IMR-90 (cell line): ENCODE data around the gene TTF1. TPM values are rescaled to one million over a fixed set of nuclear protein-coding genes. Genes with fewer than 3 reads are reported as not detected.

Experiments used
- ATAC-seq: fragments of 200-7000 bp; cut with Tn5 transposase; 2 replicates; pipeline ENCODE4 v1.9.1; 2020; ENCODE audit warnings: low read depth, mild to moderate bottlenecking, moderate library complexity
- BruUV-seq: library from RNA; stranded (reverse); fragments of 400-500 nt; replicated peaks from 2 replicates; lab custom pipeline; 2021; lab: Mats Ljungman, UMichigan
- CTCF ChIA-PET: fragments of 300-600 bp; formaldehyde crosslinking; extraction: SDS; loops from one replicate; lab custom pipeline; 2021; ENCODE audit warnings: antibody characterized with exemption; lab: Yijun Ruan, JAX
- POLR2A ChIA-PET: fragments of 300-600 bp; sonication (Branson Sonifier 250); formaldehyde crosslinking; loops from one replicate; lab custom pipeline; 2022; ENCODE audit warnings: antibody characterized with exemption; ENCODE audit not compliant: unreplicated experiment; lab: Charles Lee
- DNase-seq: peaks from one replicate; pipeline ENCODE4 v3.0.0; 2013
- H2AFZ ChIP-seq: replicated peaks from 2 replicates; pipeline ENCODE3; 2013; ENCODE audit warnings: low read length, mild to moderate bottlenecking; ENCODE audit not compliant: poor library complexity
- H2AK5ac ChIP-seq: 2 replicates; pipeline ENCODE4 v1.6.1; 2013; ENCODE audit warnings: low read depth, low read length, inconsistent platforms
- H2AK9ac ChIP-seq: replicated peaks from 2 replicates; pipeline ENCODE3; 2013; ENCODE audit warnings: mild to moderate bottlenecking, low read depth, low read length, moderate library complexity; ENCODE audit not compliant: poor library complexity
- H2BK120ac ChIP-seq: 2 replicates; pipeline ENCODE4 v1.6.1; 2013; ENCODE audit warnings: low read depth, low read length, inconsistent platforms
- H2BK15ac ChIP-seq: 3 replicates; pipeline ENCODE4 v1.6.1; 2013; ENCODE audit warnings: low read depth, low read length, inconsistent platforms
- H2BK20ac ChIP-seq: 2 replicates; pipeline ENCODE4 v1.6.1; 2013; ENCODE audit warnings: low read depth, mild to moderate bottlenecking, inconsistent platforms, low read length, moderate library complexity
- H2BK5ac ChIP-seq: 2 replicates; pipeline ENCODE4 v1.6.1; 2013; ENCODE audit warnings: mild to moderate bottlenecking, low read depth, low read length, inconsistent platforms; ENCODE audit not compliant: poor library complexity, severe bottlenecking
- H3K14ac ChIP-seq: replicated peaks from 2 replicates; pipeline ENCODE4 v1.6.1; 2013; ENCODE audit warnings: low read depth, low read length, inconsistent platforms
- H3K18ac ChIP-seq: 2 replicates; pipeline ENCODE4 v1.6.1; 2013; ENCODE audit warnings: low read depth, low read length, control low read depth
- H3K23ac ChIP-seq: 2 replicates; pipeline ENCODE4 v1.6.1; 2013; ENCODE audit warnings: low read depth, low read length, inconsistent platforms
- H3K27ac ChIP-seq: 2 replicates; pipeline ENCODE4 v1.5.1; 2013; ENCODE audit warnings: mild to moderate bottlenecking, control low read depth, low read length; ENCODE audit not compliant: insufficient read depth
- H3K27me3 ChIP-seq: 2 replicates; pipeline ENCODE4 v1.6.1; 2013; ENCODE audit warnings: low read length; ENCODE audit not compliant: control insufficient read depth, insufficient read depth
- H3K36me3 ChIP-seq: 2 replicates; pipeline ENCODE4 v1.6.1; 2013; ENCODE audit warnings: low read length, mixed read lengths; ENCODE audit not compliant: control insufficient read depth, insufficient read depth
- H3K4ac ChIP-seq: 2 replicates; pipeline ENCODE4 v1.6.1; 2013; ENCODE audit warnings: low read depth, low read length, inconsistent platforms
- H3K4me1 ChIP-seq: 2 replicates; pipeline ENCODE4 v1.6.1; 2013; ENCODE audit warnings: low read length, mixed read lengths; ENCODE audit not compliant: control insufficient read depth, insufficient read depth
- H3K4me2 ChIP-seq: 2 replicates; pipeline ENCODE4 v1.6.1; 2013; ENCODE audit warnings: low read depth, mild to moderate bottlenecking, control low read depth, low read length, moderate library complexity
- H3K4me3 ChIP-seq: 2 replicates; pipeline ENCODE4 v1.5.1; 2013; ENCODE audit warnings: low read depth, mild to moderate bottlenecking, control low read depth, low read length, moderate library complexity; ENCODE audit not compliant: insufficient read depth
- H3K56ac ChIP-seq: 2 replicates; pipeline ENCODE4 v1.6.1; 2013; ENCODE audit warnings: low read length, inconsistent platforms; ENCODE audit not compliant: insufficient read depth; ENCODE audit errors: extremely low read depth
- H3K79me1 ChIP-seq, 2 experiments: 2 replicates each; pipeline ENCODE4 v1.6.1; 2013; ENCODE audit warnings: low read length in 2 of 2, inconsistent platforms in 1 of 2, low read depth in 1 of 2
- H3K9ac ChIP-seq: 2 replicates; pipeline ENCODE4 v1.6.1; 2013; ENCODE audit warnings: low read depth, low read length, control low read depth
- H3K9me1 ChIP-seq: 2 replicates; pipeline ENCODE4 v1.6.1; 2013; ENCODE audit warnings: low read length, inconsistent platforms; ENCODE audit not compliant: insufficient read depth
- H3K9me3 ChIP-seq: 2 replicates; pipeline ENCODE4 v1.6.1; 2013; ENCODE audit warnings: low read length; ENCODE audit not compliant: control insufficient read depth, insufficient read depth
- H4K20me1 ChIP-seq: 2 replicates; pipeline ENCODE4 v1.6.1; 2013; ENCODE audit warnings: low read length, inconsistent platforms; ENCODE audit not compliant: insufficient read depth
- H4K5ac ChIP-seq: 2 replicates; pipeline ENCODE4 v1.6.1; 2013; ENCODE audit warnings: mild to moderate bottlenecking, low read depth, low read length, control low read depth
- H4K8ac ChIP-seq, 2 experiments: 2 replicates each; pipeline ENCODE4 v1.6.1; 2013; ENCODE audit warnings: low read depth in 2 of 2, low read length in 2 of 2, control low read depth in 1 of 2, inconsistent platforms in 1 of 2
- H4K91ac ChIP-seq: 2 replicates; pipeline ENCODE4 v1.6.1; 2013; ENCODE audit warnings: low read depth, low read length, inconsistent platforms; ENCODE audit not compliant: insufficient read depth
- BHLHE40 ChIP-seq: fragments of 150-350 bp; IDR thresholded peaks from 2 replicates; pipeline ENCODE4 v1.6.1; 2016; ENCODE audit warnings: mild to moderate bottlenecking, low read depth, low read length
- MAFK ChIP-seq: IDR thresholded peaks from 2 replicates; pipeline ENCODE4 v1.6.1; 2012; ENCODE audit warnings: low read depth, low read length, improper control_type of control experiment
- MXI1 ChIP-seq: IDR thresholded peaks from 2 replicates; pipeline ENCODE4 v1.6.1; 2012; ENCODE audit warnings: low read depth, mild to moderate bottlenecking, low read length, moderate library complexity, borderline replicate concordance
- NFE2L2 ChIP-seq: fragments of 150-350 bp; IDR thresholded peaks from 2 replicates; pipeline ENCODE4 v1.6.1; 2016; ENCODE audit warnings: low read depth, mild to moderate bottlenecking, low read length
- POLR2A ChIP-seq: IDR thresholded peaks from 2 replicates; pipeline ENCODE4 v1.6.1; 2012; ENCODE audit warnings: mild to moderate bottlenecking, low read depth, low read length
- RAD21 ChIP-seq: IDR thresholded peaks from 2 replicates; pipeline ENCODE4 v1.6.1; 2012; ENCODE audit warnings: low read length, improper control_type of control experiment
- RCOR1 ChIP-seq: IDR thresholded peaks from 2 replicates; pipeline ENCODE4 v1.6.1; 2012; ENCODE audit warnings: mild to moderate bottlenecking, low read length, improper control_type of control experiment; ENCODE audit not compliant: insufficient replicate concordance
- RFX5 ChIP-seq: IDR thresholded peaks from 2 replicates; pipeline ENCODE4 v1.8.0; 2012; ENCODE audit warnings: low read depth, mild to moderate bottlenecking, low read length, moderate library complexity
- WGBS, 2 experiments: methylation state at CpG; one replicate each; pipeline versions ENCODE4 v1.1.5 to v1.1.7; 2013; ENCODE audit warnings: missing lambda C conversion rate in 2 of 2; ENCODE audit not compliant: insufficient read length in 1 of 2; ENCODE audit errors: extremely low coverage in 2 of 2; 5-methylcytosine and 5-hydroxymethylcytosine counted together
- dilution Hi-C: fragments of 300-500 bp; cut with HindIII; formaldehyde crosslinking; loops from one replicate; pipeline ENCODE4 v1.14.3; 2018; ENCODE audit warnings: low sequenced_read_pairs; ENCODE audit not compliant: unreplicated experiment
- in situ Hi-C: fragments of 300-500 bp; cut with MboI; formaldehyde crosslinking; loops from 3 replicates; pipeline ENCODE4 v1.14.3; 2019; ENCODE audit warnings: low sequenced_read_pairs, inconsistent platforms, mixed read lengths
- intact Hi-C: fragments of 100-400 bp; cut with micrococcal nuclease; formaldehyde crosslinking; loops from 2 replicates; pipeline ENCODE4 v1.10.0; 2022
- polyA plus RNA-seq, 3 experiments: library from polyadenylated mRNA; depleted of rRNA; stranded (reverse); fragments of >200 nt; gene quantifications; 2 replicates each; pipeline ENCODE4 v1.2.3, GENCODE V29; 2012; ENCODE audit warnings: low replicate concordance in 1 of 3
- total RNA-seq: library from RNA; depleted of rRNA; stranded (reverse); fragments of >200 nt; gene quantifications from 2 replicates; pipeline ENCODE4 v1.2.3, GENCODE V29; 2012
- TF ChIP-seq, protein P1 (sequence below): conservative IDR thresholded peaks from 2 replicates; pipeline ENCODE4 v1.5.1; 2012; ENCODE audit warnings: mild to moderate bottlenecking, low read depth, low read length, improper control_type of control experiment

TTF1 gene
- total and polyA plus RNA-seq, 2 of the 4 experiments (the other 2 are of a cell fraction) = 6.5 to 12.0 TPM

GRCh38 chr9:132413926-132414325 is 7.3 kb upstream of the TTF1 start:
- no peak for DNase-seq
- no peak overlapping the region for H2AK9ac ChIP-seq
- ChIA-PET POLR2A (no interaction called here), CTCF (no interaction called here)
- no peak overlapping the region for H2BK5ac ChIP-seq
- H3K4me2 ChIP-seq = no peak overlapping the region
- no peak overlapping the region for H3K14ac ChIP-seq
- no peak overlapping the region for H2BK120ac ChIP-seq
- no peak overlapping the region for H4K91ac ChIP-seq
- H3K79me1 ChIP-seq = no peaks in the 10 kb centered on the region
- intact Hi-C loops = loop anchor here (10.0 kb wide), 3 partner anchors 91 to 491 kb away; no protein-coding TSS in a partner anchor
- dilution Hi-C loops = no loop called here
- no peaks in the 10 kb centered on the region for H3K4me1 ChIP-seq
- H3K36me3 ChIP-seq = no peaks in the 10 kb centered on the region
- no peak overlapping the region for H3K4me3 ChIP-seq
- TF ChIP-seq POLR2A = no peak
- TF ChIP-seq RAD21 = no peak
- no peak for TF ChIP-seq MAFK
- TF ChIP-seq BHLHE40 = no peak
- TF ChIP-seq, protein P1, sequence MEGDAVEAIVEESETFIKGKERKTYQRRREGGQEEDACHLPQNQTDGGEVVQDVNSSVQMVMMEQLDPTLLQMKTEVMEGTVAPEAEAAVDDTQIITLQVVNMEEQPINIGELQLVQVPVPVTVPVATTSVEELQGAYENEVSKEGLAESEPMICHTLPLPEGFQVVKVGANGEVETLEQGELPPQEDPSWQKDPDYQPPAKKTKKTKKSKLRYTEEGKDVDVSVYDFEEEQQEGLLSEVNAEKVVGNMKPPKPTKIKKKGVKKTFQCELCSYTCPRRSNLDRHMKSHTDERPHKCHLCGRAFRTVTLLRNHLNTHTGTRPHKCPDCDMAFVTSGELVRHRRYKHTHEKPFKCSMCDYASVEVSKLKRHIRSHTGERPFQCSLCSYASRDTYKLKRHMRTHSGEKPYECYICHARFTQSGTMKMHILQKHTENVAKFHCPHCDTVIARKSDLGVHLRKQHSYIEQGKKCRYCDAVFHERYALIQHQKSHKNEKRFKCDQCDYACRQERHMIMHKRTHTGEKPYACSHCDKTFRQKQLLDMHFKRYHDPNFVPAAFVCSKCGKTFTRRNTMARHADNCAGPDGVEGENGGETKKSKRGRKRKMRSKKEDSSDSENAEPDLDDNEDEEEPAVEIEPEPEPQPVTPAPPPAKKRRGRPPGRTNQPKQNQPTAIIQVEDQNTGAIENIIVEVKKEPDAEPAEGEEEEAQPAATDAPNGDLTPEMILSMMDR = no peak
- no peak for TF ChIP-seq MXI1
- TF ChIP-seq RCOR1 = no peak
- TF ChIP-seq RFX5 = no peak
- TF ChIP-seq NFE2L2 = no peak
- no peaks in the 10 kb centered on the region for H4K20me1 ChIP-seq
- peaks cover 57% of the 10 kb centered on the region for H3K27me3 ChIP-seq
- H3K18ac ChIP-seq = no peak overlapping the region
- no CpG with 5 or more reads among the region's 5 CpGs for WGBS, 2 experiments
- H2BK20ac ChIP-seq = no peak overlapping the region
- BruUV-seq = no TSS peak
- H3K56ac ChIP-seq = no peak overlapping the region
- in situ Hi-C loops = no loop called here
- H3K9me1 ChIP-seq = no peaks in the 10 kb centered on the region
- no peak overlapping the region for H2AFZ ChIP-seq
- H2BK15ac ChIP-seq = no peak overlapping the region
- no peak overlapping the region for H3K4ac ChIP-seq
- no peak overlapping the region for H3K23ac ChIP-seq
- H3K9ac ChIP-seq = no peak overlapping the region
- no peak for ATAC-seq
- H4K5ac ChIP-seq = no peak overlapping the region
- no peaks in the 10 kb centered on the region for H3K9me3 ChIP-seq
- H4K8ac ChIP-seq = no peak overlapping the region
- H3K27ac ChIP-seq = no peak overlapping the region
- H2AK5ac ChIP-seq = no peak overlapping the region
